IMR-90 (cell line): ENCODE data around the gene POTEG. TPM values are rescaled to one million over a fixed set of nuclear protein-coding genes. Genes with fewer than 3 reads are reported as not detected.
"Not testable (repeated sequence)": the region's sequence is repeated elsewhere in the genome, so short reads cannot be mapped to it uniquely, and the experiment has no call there.

Experiments
- ATAC-seq: fragments of 200-7000 bp; cut with Tn5 transposase; 2 replicates; pipeline ENCODE4 v1.9.1; 2020; ENCODE audit warnings: low read depth, mild to moderate bottlenecking, moderate library complexity
- BruUV-seq: library from RNA; stranded (reverse); fragments of 400-500 nt; replicated peaks from 2 replicates; lab custom pipeline; 2021; lab: Mats Ljungman, UMichigan
- CTCF ChIA-PET: fragments of 300-600 bp; formaldehyde crosslinking; extraction: SDS; loops from one replicate; lab custom pipeline; 2021; ENCODE audit warnings: antibody characterized with exemption; lab: Yijun Ruan, JAX
- POLR2A ChIA-PET: fragments of 300-600 bp; sonication (Branson Sonifier 250); formaldehyde crosslinking; loops from one replicate; lab custom pipeline; 2022; ENCODE audit warnings: antibody characterized with exemption; ENCODE audit not compliant: unreplicated experiment; lab: Charles Lee
- DNase-seq: peaks from one replicate; pipeline ENCODE4 v3.0.0; 2013
- H2AFZ ChIP-seq: replicated peaks from 2 replicates; pipeline ENCODE3; 2013; ENCODE audit warnings: low read length, mild to moderate bottlenecking; ENCODE audit not compliant: poor library complexity
- H2AK5ac ChIP-seq: 2 replicates; pipeline ENCODE4 v1.6.1; 2013; ENCODE audit warnings: low read depth, low read length, inconsistent platforms
- H2AK9ac ChIP-seq: replicated peaks from 2 replicates; pipeline ENCODE3; 2013; ENCODE audit warnings: mild to moderate bottlenecking, low read depth, low read length, moderate library complexity; ENCODE audit not compliant: poor library complexity
- H2BK120ac ChIP-seq: 2 replicates; pipeline ENCODE4 v1.6.1; 2013; ENCODE audit warnings: low read depth, low read length, inconsistent platforms
- H2BK15ac ChIP-seq: 3 replicates; pipeline ENCODE4 v1.6.1; 2013; ENCODE audit warnings: low read depth, low read length, inconsistent platforms
- H2BK20ac ChIP-seq: 2 replicates; pipeline ENCODE4 v1.6.1; 2013; ENCODE audit warnings: low read depth, mild to moderate bottlenecking, inconsistent platforms, low read length, moderate library complexity
- H2BK5ac ChIP-seq: 2 replicates; pipeline ENCODE4 v1.6.1; 2013; ENCODE audit warnings: mild to moderate bottlenecking, low read depth, low read length, inconsistent platforms; ENCODE audit not compliant: poor library complexity, severe bottlenecking
- H3K14ac ChIP-seq: replicated peaks from 2 replicates; pipeline ENCODE4 v1.6.1; 2013; ENCODE audit warnings: low read depth, low read length, inconsistent platforms
- H3K18ac ChIP-seq: 2 replicates; pipeline ENCODE4 v1.6.1; 2013; ENCODE audit warnings: low read depth, low read length, control low read depth
- H3K23ac ChIP-seq: 2 replicates; pipeline ENCODE4 v1.6.1; 2013; ENCODE audit warnings: low read depth, low read length, inconsistent platforms
- H3K27ac ChIP-seq: 2 replicates; pipeline ENCODE4 v1.5.1; 2013; ENCODE audit warnings: mild to moderate bottlenecking, control low read depth, low read length; ENCODE audit not compliant: insufficient read depth
- H3K27me3 ChIP-seq: 2 replicates; pipeline ENCODE4 v1.6.1; 2013; ENCODE audit warnings: low read length; ENCODE audit not compliant: control insufficient read depth, insufficient read depth
- H3K36me3 ChIP-seq: 2 replicates; pipeline ENCODE4 v1.6.1; 2013; ENCODE audit warnings: low read length, mixed read lengths; ENCODE audit not compliant: control insufficient read depth, insufficient read depth
- H3K4ac ChIP-seq: 2 replicates; pipeline ENCODE4 v1.6.1; 2013; ENCODE audit warnings: low read depth, low read length, inconsistent platforms
- H3K4me1 ChIP-seq: 2 replicates; pipeline ENCODE4 v1.6.1; 2013; ENCODE audit warnings: low read length, mixed read lengths; ENCODE audit not compliant: control insufficient read depth, insufficient read depth
- H3K4me2 ChIP-seq: 2 replicates; pipeline ENCODE4 v1.6.1; 2013; ENCODE audit warnings: low read depth, mild to moderate bottlenecking, control low read depth, low read length, moderate library complexity
- H3K4me3 ChIP-seq: 2 replicates; pipeline ENCODE4 v1.5.1; 2013; ENCODE audit warnings: low read depth, mild to moderate bottlenecking, control low read depth, low read length, moderate library complexity; ENCODE audit not compliant: insufficient read depth
- H3K56ac ChIP-seq: 2 replicates; pipeline ENCODE4 v1.6.1; 2013; ENCODE audit warnings: low read length, inconsistent platforms; ENCODE audit not compliant: insufficient read depth; ENCODE audit errors: extremely low read depth
- H3K79me1 ChIP-seq, 2 experiments: 2 replicates each; pipeline ENCODE4 v1.6.1; 2013; ENCODE audit warnings: low read length in 2 of 2, inconsistent platforms in 1 of 2, low read depth in 1 of 2
- H3K9ac ChIP-seq: 2 replicates; pipeline ENCODE4 v1.6.1; 2013; ENCODE audit warnings: low read depth, low read length, control low read depth
- H3K9me1 ChIP-seq: 2 replicates; pipeline ENCODE4 v1.6.1; 2013; ENCODE audit warnings: low read length, inconsistent platforms; ENCODE audit not compliant: insufficient read depth
- H3K9me3 ChIP-seq: 2 replicates; pipeline ENCODE4 v1.6.1; 2013; ENCODE audit warnings: low read length; ENCODE audit not compliant: control insufficient read depth, insufficient read depth
- H4K20me1 ChIP-seq: 2 replicates; pipeline ENCODE4 v1.6.1; 2013; ENCODE audit warnings: low read length, inconsistent platforms; ENCODE audit not compliant: insufficient read depth
- H4K5ac ChIP-seq: 2 replicates; pipeline ENCODE4 v1.6.1; 2013; ENCODE audit warnings: mild to moderate bottlenecking, low read depth, low read length, control low read depth
- H4K8ac ChIP-seq, 2 experiments: 2 replicates each; pipeline ENCODE4 v1.6.1; 2013; ENCODE audit warnings: low read depth in 2 of 2, low read length in 2 of 2, control low read depth in 1 of 2, inconsistent platforms in 1 of 2
- H4K91ac ChIP-seq: 2 replicates; pipeline ENCODE4 v1.6.1; 2013; ENCODE audit warnings: low read depth, low read length, inconsistent platforms; ENCODE audit not compliant: insufficient read depth
- WGBS, 2 experiments: methylation state at CpG; one replicate each; pipeline versions ENCODE4 v1.1.5 to v1.1.7; 2013; ENCODE audit warnings: missing lambda C conversion rate in 2 of 2; ENCODE audit not compliant: insufficient read length in 1 of 2; ENCODE audit errors: extremely low coverage in 2 of 2; 5-methylcytosine and 5-hydroxymethylcytosine counted together
- dilution Hi-C: fragments of 300-500 bp; cut with HindIII; formaldehyde crosslinking; loops from one replicate; pipeline ENCODE4 v1.14.3; 2018; ENCODE audit warnings: low sequenced_read_pairs; ENCODE audit not compliant: unreplicated experiment
- in situ Hi-C: fragments of 300-500 bp; cut with MboI; formaldehyde crosslinking; loops from 3 replicates; pipeline ENCODE4 v1.14.3; 2019; ENCODE audit warnings: low sequenced_read_pairs, inconsistent platforms, mixed read lengths
- intact Hi-C: fragments of 100-400 bp; cut with micrococcal nuclease; formaldehyde crosslinking; loops from 2 replicates; pipeline ENCODE4 v1.10.0; 2022
- polyA plus RNA-seq, 3 experiments: library from polyadenylated mRNA; depleted of rRNA; stranded (reverse); fragments of >200 nt; gene quantifications; 2 replicates each; pipeline ENCODE4 v1.2.3, GENCODE V29; 2012; ENCODE audit warnings: low replicate concordance in 1 of 3
- total RNA-seq: library from RNA; depleted of rRNA; stranded (reverse); fragments of >200 nt; gene quantifications from 2 replicates; pipeline ENCODE4 v1.2.3, GENCODE V29; 2012

POTEG gene
- total and polyA plus RNA-seq, 2 of the 4 experiments (the other 2 are of a cell fraction): not detected

GRCh38 chr14:19374451-19374903, 59.7 kb downstream of the POTEG start:
- in situ Hi-C loops, H3K56ac ChIP-seq, H4K8ac ChIP-seq, H2AK9ac ChIP-seq, H3K36me3 ChIP-seq, H2BK120ac ChIP-seq, H3K27me3 ChIP-seq, H2AFZ ChIP-seq, H3K18ac ChIP-seq, H2BK15ac ChIP-seq, H2AK5ac ChIP-seq, BruUV-seq, H3K4ac ChIP-seq, dilution Hi-C loops, H3K4me2 ChIP-seq, H3K27ac ChIP-seq, H3K9me1 ChIP-seq, DNase-seq, CTCF ChIA-PET, H3K4me3 ChIP-seq, POLR2A ChIA-PET, H3K9ac ChIP-seq, H4K20me1 ChIP-seq, ATAC-seq, H3K23ac ChIP-seq, H2BK20ac ChIP-seq, H2BK5ac ChIP-seq, H3K14ac ChIP-seq, intact Hi-C loops, H4K5ac ChIP-seq, H3K79me1 ChIP-seq, H3K4me1 ChIP-seq, H3K9me3 ChIP-seq, H4K91ac ChIP-seq: not testable (repeated sequence)
- no CpG with 5 or more reads among the region's 13 CpGs for WGBS, 2 experiments

GRCh38 chr14:19372813-19373500, 61.2 kb downstream of the POTEG start:
- H4K91ac ChIP-seq, DNase-seq, H3K23ac ChIP-seq, H2BK120ac ChIP-seq, POLR2A ChIA-PET, H3K4me1 ChIP-seq, H3K4me2 ChIP-seq, H3K36me3 ChIP-seq, H3K4me3 ChIP-seq, H3K4ac ChIP-seq, H2BK5ac ChIP-seq, H2BK15ac ChIP-seq, H2AFZ ChIP-seq, H4K8ac ChIP-seq, H3K56ac ChIP-seq, BruUV-seq, H3K14ac ChIP-seq, H3K27me3 ChIP-seq, H4K20me1 ChIP-seq, H3K9me3 ChIP-seq, H2BK20ac ChIP-seq, CTCF ChIA-PET, dilution Hi-C loops, in situ Hi-C loops, H3K79me1 ChIP-seq, H2AK5ac ChIP-seq, H3K9ac ChIP-seq, H2AK9ac ChIP-seq, intact Hi-C loops, H3K9me1 ChIP-seq, H3K18ac ChIP-seq, H4K5ac ChIP-seq, H3K27ac ChIP-seq, ATAC-seq: not testable (repeated sequence)
- 55% methylated on average over 4 of the region's 49 CpGs; no CpG with 5 or more reads in 1 of the 2 experiments for WGBS, 2 experiments
